Hypothalamus (tissue), 51 donors: ENCODE results near the gene GOLGA8M.
"Not testable (repeated sequence)": the region's sequence is repeated elsewhere in the genome, so short reads cannot be mapped to it uniquely, and the experiment has no call there.

Experiments
- DNase-seq, 51 donors: peaks; one replicate each; lab custom pipeline; 2025; lab: John Stamatoyannopoulos, UW

GOLGA8M gene

GRCh38 chr15:28663717-28664116 is 48.5 kb downstream of the GOLGA8M start:
- not testable (repeated sequence) for DNase-seq

GRCh38 chr15:28660750-28661149 is 51.5 kb downstream of the GOLGA8M start:
- DNase-seq: not testable (repeated sequence)

GRCh38 chr15:28656018-28656360 is 56.2 kb downstream of the GOLGA8M start:
- DNase-seq: not testable (repeated sequence)

- not testable (repeated sequence) for DNase-seq
These were observed 56.7 kb downstream of the GOLGA8M start for GRCh38 chr15:28655329-28656017.

GRCh38 chr15:28654194-28654593 is 58.0 kb downstream of the GOLGA8M start:
- DNase-seq: not testable (repeated sequence)

GRCh38 chr15:28652538-28652937 is 59.7 kb downstream of the GOLGA8M start:
- DNase-seq: not testable (repeated sequence)
